GM12892 (cell line): ENCODE results near the gene HEXIM2.

Experiments used
- POLR2A ChIP-seq: IDR thresholded peaks from 2 replicates; pipeline ENCODE4 v1.6.1; 2011; ENCODE audit warnings: low read depth, low read length, control low read depth
- POLR2AphosphoS5 ChIP-seq: IDR thresholded peaks from 2 replicates; pipeline ENCODE4 v1.6.1; 2011; ENCODE audit warnings: low read depth, low read length, control low read depth

DNA sequence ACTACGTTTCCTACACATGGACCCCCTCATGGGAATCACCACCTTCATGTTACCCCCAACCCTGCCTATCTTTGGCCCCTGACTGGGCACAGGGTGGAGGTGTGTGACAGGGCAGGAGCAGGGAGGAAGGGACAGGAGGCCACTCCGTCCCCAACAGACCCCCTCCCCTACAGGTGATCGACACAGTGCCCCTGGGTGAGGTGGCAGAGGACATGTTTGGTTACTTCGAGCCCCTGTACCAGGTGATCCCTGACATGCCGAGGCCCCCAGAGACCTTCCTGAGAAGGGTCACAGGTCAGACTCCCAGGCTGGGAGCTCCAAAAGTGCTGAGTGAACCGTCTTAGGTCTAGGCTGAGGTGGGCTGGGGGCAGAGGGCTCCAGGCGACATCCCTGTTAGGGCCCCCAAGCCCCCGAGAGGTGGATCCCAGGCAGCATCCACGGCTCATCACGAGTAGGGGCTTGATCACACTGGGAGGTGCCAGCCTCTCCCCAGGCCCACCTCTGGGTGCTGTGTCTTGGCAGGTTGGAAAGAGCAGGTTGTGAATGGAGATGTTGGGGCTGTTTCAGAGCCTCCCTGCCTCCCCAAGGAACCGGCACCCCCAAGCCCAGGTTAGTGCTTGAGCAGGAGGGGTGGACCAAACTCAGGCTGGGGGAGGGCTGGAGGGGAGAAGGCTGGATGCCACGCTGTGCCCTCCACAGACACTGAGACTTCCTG is 24.7 kb upstream of the HEXIM2 start:
- TF ChIP-seq POLR2A: no peak
- TF ChIP-seq POLR2AphosphoS5: no peak
